Sigmoid colon (tissue), 7 donors: Measurements from ENCODE around the gene SKI. TPM values are rescaled to one million over a fixed set of nuclear protein-coding genes. Genes with fewer than 3 reads are reported as not detected.
"Not testable (repeated sequence)": the region's sequence is repeated elsewhere in the genome, so short reads cannot be mapped to it uniquely, and the experiment has no call there.

Experiments used
- DNase-seq: peaks from one replicate; pipeline ENCODE4 v3.0.0-alpha.2; 2019
- H3K27ac ChIP-seq, 4 donors: fragments of 200-600 bp; sonication (generic); one replicate each; pipeline ENCODE4 v1.5.1; 2016 to 2019; ENCODE audit warnings: mild to moderate bottlenecking in 1 of 4
- H3K27me3 ChIP-seq, 3 donors: fragments of 200-600 bp; sonication (generic); one replicate each; pipeline ENCODE4 v1.5.1; 2019; ENCODE audit warnings: mild to moderate bottlenecking in 1 of 3
- H3K36me3 ChIP-seq, 4 donors: fragments of 200-600 bp; sonication (generic); one replicate each; pipeline ENCODE4 v1.5.1; 2016 to 2019
- H3K4me1 ChIP-seq, 4 donors: fragments of 200-600 bp; sonication (generic); one replicate each; pipeline ENCODE4 v1.5.1; 2017 to 2019
- H3K4me3 ChIP-seq, 4 donors: fragments of 200-600 bp; sonication (generic); one replicate each; pipeline ENCODE4 v1.5.1; 2017 to 2019; ENCODE audit warnings: mild to moderate bottlenecking in 2 of 4, moderate library complexity in 1 of 4
- H3K9me3 ChIP-seq, 4 donors: fragments of 200-600 bp in 3 of 4; sonication (generic) in 3 of 4; one replicate each; pipeline versions ENCODE4 v1.5.1 to v1.6.1; 2013 to 2019
- EP300 ChIP-seq, 4 donors: sonication (generic); formaldehyde crosslinking; IDR thresholded peaks; one replicate each; pipeline ENCODE4 v1.6.1; 2017; ENCODE audit warnings: antibody characterized with exemption in 4 of 4
- POLR2A ChIP-seq, 2 donors: fragments of 450-650 bp; IDR thresholded peaks; one replicate each; pipeline ENCODE4 v1.6.1; 2016; ENCODE audit warnings: antibody characterized with exemption in 2 of 2, mild to moderate bottlenecking in 2 of 2, moderate library complexity in 2 of 2
- POLR2AphosphoS5 ChIP-seq, 4 donors: sonication (generic); formaldehyde crosslinking; IDR thresholded peaks; one replicate each; pipeline ENCODE4 v1.6.1; 2017; ENCODE audit warnings: antibody characterized with exemption in 4 of 4
- WGBS, 2 donors: extraction: QIAGEN DNeasy Blood & Tissue Kit; methylation state at CpG; one replicate each; pipeline ENCODE4 v1.1.7; 2013; 5-methylcytosine and 5-hydroxymethylcytosine counted together
- intact Hi-C: fragments of 100-400 bp; cut with DNase I; formaldehyde crosslinking; loops from one replicate; pipeline ENCODE4 v1.15.1; 2023
- polyA plus RNA-seq, 3 donors: library from polyadenylated mRNA; stranded (reverse); fragments of 200-250 nt; gene quantifications; one replicate each; pipeline ENCODE4 v1.2.3, GENCODE V29; 2013
- total RNA-seq, 4 donors: library from RNA; depleted of rRNA; stranded (reverse); fragments of >200 nt; gene quantifications; one replicate each; pipeline ENCODE4 v1.1.0, GENCODE V29; 2016
- TF ChIP-seq, protein P1 (sequence below), 4 experiments: fragments of 450-650 bp in 3 of 4; fragments of 200-600 bp in 1 of 4; IDR thresholded peaks; one replicate each; pipeline ENCODE4 v1.5.1; 2016 to 2019; ENCODE audit warnings: antibody characterized with exemption in 4 of 4, mild to moderate bottlenecking in 3 of 4, moderate library complexity in 2 of 4
- donor health status: healthy with polysubstance abuse.
- donor health status: Bipolar disorder and iron deficiency.
- donor health status: healthy.

The SKI gene
- total and polyA plus RNA-seq, 7 donors: 5.8 to 50.4 (median 19.3) TPM

DNA sequence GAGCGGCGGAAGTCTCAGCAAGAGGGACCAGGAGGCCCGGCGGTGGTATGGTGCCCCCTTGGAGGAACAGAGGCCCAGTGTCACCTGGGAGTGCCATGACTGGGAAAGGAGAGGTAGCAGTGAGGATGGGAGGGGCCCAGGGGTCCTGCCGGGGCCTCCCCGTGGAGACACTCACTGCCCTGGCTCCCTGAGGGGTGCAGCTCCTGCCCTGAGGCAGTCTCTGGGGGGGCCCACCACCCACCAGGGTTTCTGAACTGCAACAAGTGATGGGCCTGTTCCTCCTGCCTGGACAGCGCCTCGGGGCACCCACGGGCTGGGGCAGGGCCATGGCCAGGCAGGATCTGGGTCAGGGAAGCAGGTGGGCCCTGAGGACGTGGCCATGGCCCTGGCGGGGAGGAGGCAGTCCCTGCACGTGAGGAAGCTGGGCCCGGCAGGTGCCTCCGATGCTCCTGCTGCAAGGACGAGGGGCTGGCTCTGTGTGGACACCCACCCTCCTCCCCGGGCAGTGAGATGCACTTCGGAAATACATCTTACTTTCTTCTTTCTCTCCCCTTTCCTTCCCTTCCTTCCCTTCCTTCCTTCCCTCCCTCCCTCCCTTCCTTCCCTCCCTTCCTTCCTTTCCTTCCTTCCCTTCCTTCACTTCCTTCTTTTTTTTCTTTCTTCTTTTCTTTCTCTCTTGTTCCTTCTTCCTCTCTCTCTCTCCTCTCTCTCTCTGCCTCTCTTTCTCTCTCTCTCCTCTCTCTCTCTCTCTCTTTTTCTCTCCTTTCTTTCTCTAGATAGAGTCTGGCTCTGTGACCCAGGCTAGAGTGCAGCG is 96.6 kb downstream of the SKI start:
- peaks cover 0 to 46% (median 38%) of the 10 kb centered on the region in 4 donors for H3K4me1 ChIP-seq
- intact Hi-C loops: no loop called here

DNA sequence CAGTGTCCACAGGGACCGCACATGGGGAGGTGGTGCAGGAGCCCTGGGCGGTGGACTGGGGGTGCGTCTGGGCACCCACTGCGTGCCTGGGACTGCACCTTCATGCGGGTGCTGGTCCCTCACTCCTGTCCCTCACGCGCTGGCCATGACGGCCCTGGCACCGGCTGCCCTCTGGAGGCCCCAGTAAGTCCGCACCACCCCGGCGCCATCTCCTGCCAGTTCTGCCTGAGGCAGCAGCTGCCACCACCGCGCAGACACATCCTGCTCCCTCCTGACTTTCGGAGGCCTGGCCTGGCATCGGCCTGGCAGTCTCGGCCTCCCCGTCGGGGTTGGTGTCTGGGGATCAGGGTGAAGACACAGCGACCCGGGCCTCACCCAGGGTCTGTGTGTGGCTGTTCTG is 98.4 kb downstream of the SKI start:
- 87 to 88% methylated on average over 21 of the region's 21 CpGs for WGBS, 2 donors
- peaks cover 0 to 46% (median 38%) of the 10 kb centered on the region in 4 donors for H3K4me1 ChIP-seq
- no peak overlapping the region for H3K4me3 ChIP-seq
- no peaks in the 10 kb centered on the region for H3K9me3 ChIP-seq
- H3K27me3 ChIP-seq: no peaks in the 10 kb centered on the region
- TF ChIP-seq POLR2A (IDR thresholded peaks at IDR 0.05) (no peak), EP300 (IDR thresholded peaks at IDR 0.05) (no peak), POLR2AphosphoS5 (IDR thresholded peaks at IDR 0.05) (no peak)
- TF ChIP-seq, protein P1, sequence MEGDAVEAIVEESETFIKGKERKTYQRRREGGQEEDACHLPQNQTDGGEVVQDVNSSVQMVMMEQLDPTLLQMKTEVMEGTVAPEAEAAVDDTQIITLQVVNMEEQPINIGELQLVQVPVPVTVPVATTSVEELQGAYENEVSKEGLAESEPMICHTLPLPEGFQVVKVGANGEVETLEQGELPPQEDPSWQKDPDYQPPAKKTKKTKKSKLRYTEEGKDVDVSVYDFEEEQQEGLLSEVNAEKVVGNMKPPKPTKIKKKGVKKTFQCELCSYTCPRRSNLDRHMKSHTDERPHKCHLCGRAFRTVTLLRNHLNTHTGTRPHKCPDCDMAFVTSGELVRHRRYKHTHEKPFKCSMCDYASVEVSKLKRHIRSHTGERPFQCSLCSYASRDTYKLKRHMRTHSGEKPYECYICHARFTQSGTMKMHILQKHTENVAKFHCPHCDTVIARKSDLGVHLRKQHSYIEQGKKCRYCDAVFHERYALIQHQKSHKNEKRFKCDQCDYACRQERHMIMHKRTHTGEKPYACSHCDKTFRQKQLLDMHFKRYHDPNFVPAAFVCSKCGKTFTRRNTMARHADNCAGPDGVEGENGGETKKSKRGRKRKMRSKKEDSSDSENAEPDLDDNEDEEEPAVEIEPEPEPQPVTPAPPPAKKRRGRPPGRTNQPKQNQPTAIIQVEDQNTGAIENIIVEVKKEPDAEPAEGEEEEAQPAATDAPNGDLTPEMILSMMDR (IDR thresholded peaks at IDR 0.05): no peak
- intact Hi-C loops: no loop called here
- peak overlapping the region in 1 of 4 donors; percentile 28 for H3K27ac ChIP-seq
- no peaks in the 10 kb centered on the region for H3K36me3 ChIP-seq
- DNase-seq: no peak

More for the DNA sequence above, 96.6 kb downstream of the SKI start:
- Histone ChIP-seq H3K27ac (no peak overlapping the region), H3K9me3 (no peaks in the 10 kb centered on the region), H3K36me3 (no peaks in the 10 kb centered on the region), H3K27me3 (no peaks in the 10 kb centered on the region), H3K4me3 (no peak overlapping the region)
- TF ChIP-seq POLR2AphosphoS5 (IDR thresholded peaks at IDR 0.05): no peak
- TF ChIP-seq POLR2A (IDR thresholded peaks at IDR 0.05): no peak
- TF ChIP-seq, protein P1 (IDR thresholded peaks at IDR 0.05): no peak
- no peak for TF ChIP-seq EP300 (IDR thresholded peaks at IDR 0.05)
- 78 to 90% methylated on average over 18 of the region's 18 CpGs for WGBS, 2 donors
- DNase-seq: no peak

DNA sequence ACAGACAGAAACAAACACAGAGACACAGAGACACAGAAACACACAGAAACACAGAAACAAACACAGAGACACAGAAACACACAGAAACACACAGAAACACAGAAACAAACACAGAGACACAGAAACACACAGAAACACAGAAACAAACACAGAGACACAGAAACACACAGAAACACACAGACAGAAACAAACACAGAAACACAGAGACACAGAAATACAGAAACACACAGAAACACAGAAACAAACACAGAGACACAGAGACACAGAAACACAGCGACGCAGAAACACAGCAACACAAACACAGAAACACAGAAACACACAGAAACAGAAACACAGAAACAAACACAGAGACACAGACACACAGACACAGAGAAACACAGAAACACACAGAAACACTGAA is 99.0 kb downstream of the SKI start:
- H3K27ac ChIP-seq, intact Hi-C loops, H3K27me3 ChIP-seq, H3K9me3 ChIP-seq, H3K36me3 ChIP-seq, H3K4me3 ChIP-seq, DNase-seq: not testable (repeated sequence)
- 93% methylated on average over 2 of the region's 2 CpGs for WGBS, 2 donors
- H3K4me1 ChIP-seq: peaks cover 0 to 41% (median 33%) of the 10 kb centered on the region in 4 donors

DNA sequence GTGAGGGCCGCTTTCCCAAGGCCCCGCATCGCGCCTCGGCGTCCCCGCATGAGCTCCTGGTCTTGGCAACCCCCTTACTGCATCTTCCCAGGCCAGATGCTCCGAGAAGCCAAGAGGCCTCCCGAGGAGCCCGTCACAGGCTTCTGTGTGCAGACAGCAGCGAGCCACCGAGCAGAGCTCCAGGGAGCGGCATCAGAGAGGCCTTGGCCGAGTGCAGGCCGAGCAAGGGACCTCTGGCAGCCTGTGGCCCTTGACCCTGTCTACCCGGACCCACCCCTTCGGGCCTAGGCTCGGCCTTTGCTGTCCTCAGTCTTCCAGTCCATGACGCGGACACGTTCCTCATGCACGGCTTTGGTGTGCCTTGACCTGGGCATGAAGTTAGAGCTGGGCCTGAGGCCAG is 99.7 kb downstream of the SKI start:
- intact Hi-C loops: no loop called here
- 91 to 93% methylated on average over 22 of the region's 22 CpGs for WGBS, 2 donors
- TF ChIP-seq EP300 (IDR thresholded peaks at IDR 0.05): no peak
- no peak for TF ChIP-seq POLR2A (IDR thresholded peaks at IDR 0.05)
- TF ChIP-seq, protein P1 (IDR thresholded peaks at IDR 0.05): no peak
- no peak for TF ChIP-seq POLR2AphosphoS5 (IDR thresholded peaks at IDR 0.05)

DNA sequence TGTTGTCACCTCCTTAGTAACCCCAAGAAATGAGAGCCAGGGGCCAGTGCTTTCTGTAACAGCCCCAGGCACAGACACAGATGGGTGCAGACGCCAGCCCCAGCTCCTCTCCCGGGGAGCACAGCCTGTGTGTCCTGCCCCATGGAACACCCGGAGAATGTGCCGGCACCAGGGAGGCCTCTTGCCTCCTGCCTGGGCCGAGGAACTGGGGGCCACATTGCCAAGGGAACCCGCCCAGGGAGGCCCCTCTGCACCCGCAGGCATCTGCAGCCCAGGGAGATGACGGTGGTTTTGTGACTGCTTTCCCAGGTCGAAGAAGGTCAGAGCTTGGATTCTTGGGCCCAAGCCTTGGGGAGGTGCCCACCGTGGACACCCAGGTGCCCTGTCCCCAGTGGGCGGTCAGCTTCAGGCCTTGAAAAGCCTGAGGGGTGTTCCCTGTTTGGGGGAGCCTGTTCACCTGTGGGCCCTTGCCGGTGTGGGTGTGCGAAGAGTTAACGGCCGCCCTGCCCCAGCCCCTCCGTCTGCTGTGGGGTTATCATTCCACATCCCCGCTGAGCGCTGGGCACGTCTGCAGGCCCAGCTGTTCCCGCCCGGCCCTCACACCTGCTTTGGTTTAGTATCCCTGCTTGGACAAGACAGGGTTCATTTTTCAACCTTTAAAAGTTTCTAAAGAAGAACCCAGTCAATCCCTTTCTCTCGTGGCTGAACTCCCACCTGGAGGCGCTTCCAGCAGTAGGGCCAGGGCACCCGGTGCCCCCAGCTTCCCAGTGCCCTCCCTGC is 100.7 kb downstream of the SKI start:
- no peak for DNase-seq
- intact Hi-C loops: no loop called here
- peak overlapping the region in 3 of 4 donors; percentile 77 to 83 (median 81) for H3K27ac ChIP-seq
- TF ChIP-seq EP300 (IDR thresholded peaks at IDR 0.05) (no peak), POLR2AphosphoS5 (IDR thresholded peaks at IDR 0.05) (no peak), POLR2A (IDR thresholded peaks at IDR 0.05) (no peak)
- TF ChIP-seq, protein P1 (IDR thresholded peaks at IDR 0.05): no peak
- H3K4me3 ChIP-seq: no peak overlapping the region
- WGBS, 2 donors: 77 to 86% methylated on average over 24 of the region's 24 CpGs
- peaks cover 0 to 24% (median 20%) of the 10 kb centered on the region in 4 donors for H3K4me1 ChIP-seq
- no peaks in the 10 kb centered on the region for H3K9me3 ChIP-seq
- no peaks in the 10 kb centered on the region for H3K36me3 ChIP-seq
- H3K27me3 ChIP-seq: no peaks in the 10 kb centered on the region

More for the DNA sequence above, 99.7 kb downstream of the SKI start:
- H3K9me3 ChIP-seq: no peaks in the 10 kb centered on the region
- H3K4me3 ChIP-seq: no peak overlapping the region
- H3K36me3 ChIP-seq: no peaks in the 10 kb centered on the region
- H3K27me3 ChIP-seq: no peaks in the 10 kb centered on the region
- no peak overlapping the region for H3K27ac ChIP-seq
- peaks cover 0 to 34% (median 26%) of the 10 kb centered on the region in 4 donors for H3K4me1 ChIP-seq
- DNase-seq: no peak
